HEK293T (cell line): Measurements from ENCODE around the gene BAIAP2L1.

Experiments used
- CTCF ChIA-PET: fragments of 350-600 bp; formaldehyde crosslinking; extraction: SDS; loops from one replicate; lab custom pipeline; 2021; ENCODE audit warnings: antibody characterized with exemption, inconsistent platforms; lab: Yijun Ruan, JAX
- POLR2A ChIA-PET: fragments of 350-600 bp; formaldehyde crosslinking; extraction: SDS; loops from one replicate; lab custom pipeline; 2020; ENCODE audit warnings: antibody characterized with exemption, inconsistent platforms; lab: Yijun Ruan, JAX
- DNase-seq: peaks from one replicate; pipeline ENCODE4 v3.0.0; 2012; ENCODE audit warnings: mixed read lengths; ENCODE audit errors: extremely low spot score
- ARNT ChIP-seq: fragments of 450-650 bp; IDR thresholded peaks from 2 replicates; pipeline ENCODE4 v1.6.1; 2017; ENCODE audit warnings: mild to moderate bottlenecking
- BHLHE40 ChIP-seq: fragments of 450-650 bp; IDR thresholded peaks from 2 replicates; pipeline ENCODE4 v1.6.1; 2016; ENCODE audit warnings: mild to moderate bottlenecking, moderate library complexity, borderline replicate concordance
- CTBP1 ChIP-seq: fragments of 450-650 bp; IDR thresholded peaks from 2 replicates; pipeline ENCODE4 v1.6.1; 2016; ENCODE audit warnings: borderline replicate concordance
- ELF4 ChIP-seq: fragments of 450-650 bp; IDR thresholded peaks from 2 replicates; pipeline ENCODE4 v1.6.1; 2017; ENCODE audit warnings: antibody characterized with exemption
- FOXA1 ChIP-seq: fragments of 450-650 bp; IDR thresholded peaks from 2 replicates; pipeline ENCODE4 v1.6.1; 2016; ENCODE audit warnings: mild to moderate bottlenecking
- FOXK2 ChIP-seq: fragments of 450-650 bp; IDR thresholded peaks from 2 replicates; pipeline ENCODE4 v1.6.1; 2016; ENCODE audit warnings: mild to moderate bottlenecking
- FOXM1 ChIP-seq: fragments of 450-650 bp; IDR thresholded peaks from 2 replicates; pipeline ENCODE4 v1.6.1; 2017; ENCODE audit warnings: mild to moderate bottlenecking, borderline replicate concordance
- HDGF ChIP-seq: fragments of 450-650 bp; IDR thresholded peaks from 2 replicates; pipeline ENCODE4 v1.6.1; 2017; ENCODE audit warnings: antibody characterized with exemption, borderline replicate concordance
- L3MBTL2 ChIP-seq: fragments of 450-650 bp; conservative IDR thresholded peaks from 2 replicates; pipeline ENCODE4 v1.6.1; 2016; ENCODE audit warnings: mild to moderate bottlenecking
- LEF1 ChIP-seq: fragments of 450-650 bp; IDR thresholded peaks from 2 replicates; pipeline ENCODE4 v1.6.1; 2017; ENCODE audit warnings: mild to moderate bottlenecking, borderline replicate concordance
- NFRKB ChIP-seq: fragments of 450-650 bp; IDR thresholded peaks from 2 replicates; pipeline ENCODE4 v1.6.1; 2016; ENCODE audit warnings: mild to moderate bottlenecking, moderate library complexity
- PKNOX1 ChIP-seq: fragments of 450-650 bp; IDR thresholded peaks from 2 replicates; pipeline ENCODE4 v1.6.1; 2016
- SP1 ChIP-seq: fragments of 450-650 bp; IDR thresholded peaks from 2 replicates; pipeline ENCODE4 v1.6.1; 2017
- SUZ12 ChIP-seq: fragments of 450-650 bp; IDR thresholded peaks from 2 replicates; pipeline ENCODE4 v1.6.1; 2016; ENCODE audit warnings: mild to moderate bottlenecking
- TARDBP ChIP-seq: fragments of 450-650 bp; IDR thresholded peaks from 2 replicates; pipeline ENCODE4 v1.6.1; 2016
- ZNF384 ChIP-seq: fragments of 450-650 bp; IDR thresholded peaks from 2 replicates; pipeline ENCODE4 v1.6.1; 2016

Gene BAIAP2L1

GRCh38 chr7:98285157-98286092, 115.5 kb downstream of the BAIAP2L1 start:
- TF ChIP-seq SP1 (no peak), HDGF (no peak), SUZ12 (no peak), NFRKB (no peak), PKNOX1 (no peak), LEF1 (no peak), ZNF384 (no peak), FOXA1 (no peak), CTBP1 (no peak), ELF4 (no peak), BHLHE40 (no peak), TARDBP (no peak), FOXM1 (no peak), FOXK2 (no peak), ARNT (no peak), L3MBTL2 (no peak)

GRCh38 chr7:98284335-98285036, 116.4 kb downstream of the BAIAP2L1 start:
- TF ChIP-seq ARNT (no peak), SUZ12 (no peak), ELF4 (no peak), ZNF384 (no peak), L3MBTL2 (no peak), FOXM1 (no peak), CTBP1 (no peak), PKNOX1 (no peak), LEF1 (no peak), NFRKB (no peak), HDGF (no peak), BHLHE40 (no peak), SP1 (no peak), FOXK2 (no peak), FOXA1 (no peak), TARDBP (no peak)
- ChIA-PET POLR2A (no interaction called here), CTCF (no interaction called here)
- DNase-seq: no peak

More at GRCh38 chr7:98285157-98286092, 115.5 kb downstream of the BAIAP2L1 start:
- POLR2A ChIA-PET: no interaction called here
- DNase-seq: no peak
- CTCF ChIA-PET: no interaction called here

- ChIA-PET POLR2A (no interaction called here), CTCF (no interaction called here)
- no peak for DNase-seq
- no peak for TF ChIP-seq PKNOX1
- TF ChIP-seq FOXK2: no peak
- no peak for TF ChIP-seq CTBP1
- TF ChIP-seq LEF1: no peak
- TF ChIP-seq TARDBP: no peak
- TF ChIP-seq L3MBTL2: no peak
- no peak for TF ChIP-seq ELF4
- no peak for TF ChIP-seq ARNT
- no peak for TF ChIP-seq FOXA1
- no peak for TF ChIP-seq SUZ12
- no peak for TF ChIP-seq ZNF384
- no peak for TF ChIP-seq SP1
These were observed 117.0 kb downstream of the BAIAP2L1 start for GRCh38 chr7:98283887-98284222.

GRCh38 chr7:98283127-98283886, 117.6 kb downstream of the BAIAP2L1 start:
- ChIA-PET CTCF (no interaction called here), POLR2A (no interaction called here)
- TF ChIP-seq CTBP1 (no peak), SUZ12 (no peak), SP1 (no peak), FOXK2 (no peak), LEF1 (no peak), TARDBP (no peak), NFRKB (no peak), L3MBTL2 (no peak), FOXA1 (no peak), ARNT (no peak), ZNF384 (no peak), FOXM1 (no peak), ELF4 (no peak), PKNOX1 (no peak), BHLHE40 (no peak)
- DNase-seq: no peak
